Type B pancreatic cell (in vitro differentiated cells): ENCODE data around the gene TOR1AIP2. TPM values are rescaled to one million over a fixed set of nuclear protein-coding genes. Genes with fewer than 3 reads are reported as not detected.

Experiments used
- DNase-seq: peaks from one replicate; pipeline ENCODE4 v3.0.0; 2021; ENCODE audit warnings: mixed read lengths; ENCODE audit not compliant: unreplicated experiment; ENCODE audit errors: extremely low spot score
- H3K27ac Mint-ChIP-seq: 2 replicates; pipeline ENCODE4 v1.8.0; 2021; ENCODE audit warnings: mild to moderate bottlenecking, mixed read lengths
- H3K27me3 Mint-ChIP-seq: 2 replicates; pipeline ENCODE4 v1.8.0; 2021; ENCODE audit warnings: mixed read lengths
- H3K36me3 Mint-ChIP-seq: 2 replicates; pipeline ENCODE4 v1.8.0; 2021; ENCODE audit warnings: mixed read lengths
- H3K4me1 Mint-ChIP-seq: one replicate; pipeline ENCODE4 v1.8.0; 2021; ENCODE audit warnings: mixed read lengths; ENCODE audit not compliant: unreplicated experiment
- H3K4me3 Mint-ChIP-seq: 2 replicates; pipeline ENCODE4 v1.8.0; 2021; ENCODE audit warnings: mild to moderate bottlenecking, mixed read lengths
- H3K9me3 Mint-ChIP-seq: 2 replicates; pipeline ENCODE4 v1.8.0; 2021; ENCODE audit warnings: mixed read lengths
- CTCF ChIP-seq: fragments of 200-600 bp; sonication (generic); conservative IDR thresholded peaks from 2 replicates; pipeline ENCODE4 v1.5.0; 2021; ENCODE audit warnings: antibody characterized with exemption, mild to moderate bottlenecking
- total RNA-seq: library from RNA; stranded (reverse); gene quantifications from 2 replicates; pipeline ENCODE4 v1.2.1, GENCODE V29; 2021; ENCODE audit warnings: low replicate concordance

Gene TOR1AIP2
- total RNA-seq, 1 donor from 2014 or later: 90.6 TPM

- Mint-ChIP-seq H3K36me3 (no peaks in the 10 kb centered on the region), H3K4me3 (no peak overlapping the region), H3K4me1 (peaks cover 8% of the 10 kb centered on the region), H3K27me3 (no peaks in the 10 kb centered on the region), H3K9me3 (no peaks in the 10 kb centered on the region), H3K27ac (no peak overlapping the region)
- no peak for TF ChIP-seq CTCF
- peak; percentile 61 for DNase-seq
Observed at GRCh38 chr1:179828554-179829110, 49.0 kb downstream of the TOR1AIP2 start.

- Mint-ChIP-seq H3K9me3 (no peaks in the 10 kb centered on the region), H3K4me3 (no peak overlapping the region), H3K4me1 (peaks cover 8% of the 10 kb centered on the region), H3K27ac (peak overlapping the region; percentile 29), H3K27me3 (no peaks in the 10 kb centered on the region), H3K36me3 (no peaks in the 10 kb centered on the region)
- no peak for DNase-seq
- no peak for TF ChIP-seq CTCF
Observed at GRCh38 chr1:179826626-179827280, 50.9 kb downstream of the TOR1AIP2 start.

- Mint-ChIP-seq H3K36me3 (no peaks in the 10 kb centered on the region), H3K27me3 (no peaks in the 10 kb centered on the region), H3K9me3 (no peaks in the 10 kb centered on the region), H3K27ac (no peak overlapping the region), H3K4me1 (peaks cover 8% of the 10 kb centered on the region), H3K4me3 (no peak overlapping the region)
- DNase-seq: peak; percentile 52
- TF ChIP-seq CTCF: no peak
Observed at GRCh38 chr1:179825798-179826460, 51.7 kb downstream of the TOR1AIP2 start.

GRCh38 chr1:179825206-179825605 is 52.4 kb downstream of the TOR1AIP2 start:
- no peaks in the 10 kb centered on the region for H3K36me3 Mint-ChIP-seq
- no peak overlapping the region for H3K4me3 Mint-ChIP-seq
- peaks cover 8% of the 10 kb centered on the region for H3K4me1 Mint-ChIP-seq
- no peak for TF ChIP-seq CTCF
- H3K27ac Mint-ChIP-seq: no peak overlapping the region
- no peaks in the 10 kb centered on the region for H3K9me3 Mint-ChIP-seq
- DNase-seq: no peak
- no peaks in the 10 kb centered on the region for H3K27me3 Mint-ChIP-seq

GRCh38 chr1:179824265-179824664 is 53.3 kb downstream of the TOR1AIP2 start:
- no peaks in the 10 kb centered on the region for H3K27me3 Mint-ChIP-seq
- no peak for DNase-seq
- no peak for TF ChIP-seq CTCF
- no peak overlapping the region for H3K4me3 Mint-ChIP-seq
- no peaks in the 10 kb centered on the region for H3K36me3 Mint-ChIP-seq
- H3K9me3 Mint-ChIP-seq: no peaks in the 10 kb centered on the region
- peaks cover 8% of the 10 kb centered on the region for H3K4me1 Mint-ChIP-seq
- no peak overlapping the region for H3K27ac Mint-ChIP-seq
